Upper lobe of left lung (tissue), 6 donors: ENCODE data around the gene SMIM44. TPM values are rescaled to one million over a fixed set of nuclear protein-coding genes. Genes with fewer than 3 reads are reported as not detected.
A peak's percentile ranks its signal among the peaks of the same experiment; 100 is the strongest.

Experiments
- ATAC-seq, 2 donors: fragments of 200-7000 bp; cut with Tn5 transposase; one replicate each; pipeline ENCODE4 v1.9.1; 2022; ENCODE audit warnings: mild to moderate bottlenecking in 2 of 2, moderate library complexity in 2 of 2; ENCODE audit not compliant: low FRiP score in 2 of 2
- DNase-seq, 2 donors: peaks; one replicate each; pipeline ENCODE4 v3.0.0-alpha.2; 2019 to 2020
- H3K27ac ChIP-seq, 4 donors: fragments of 200-600 bp; sonication (generic); one replicate each; pipeline ENCODE4 v1.5.1; 2016 to 2019
- H3K27me3 ChIP-seq, 4 donors: fragments of 200-600 bp; sonication (generic); one replicate each; pipeline ENCODE4 v1.5.1; 2017 to 2019
- H3K36me3 ChIP-seq, 4 donors: fragments of 200-600 bp; sonication (generic); one replicate each; pipeline ENCODE4 v1.5.1; 2016 to 2019
- H3K4me1 ChIP-seq, 4 donors: fragments of 200-600 bp; sonication (generic); one replicate each; pipeline ENCODE4 v1.5.1; 2018 to 2019
- H3K4me3 ChIP-seq, 4 donors: fragments of 200-600 bp; sonication (generic); one replicate each; pipeline ENCODE4 v1.5.1; 2017 to 2019; ENCODE audit warnings: mild to moderate bottlenecking in 2 of 4, moderate library complexity in 1 of 4
- H3K9me3 ChIP-seq, 4 donors: fragments of 200-600 bp; sonication (generic); one replicate each; pipeline ENCODE4 v1.5.1; 2018 to 2019
- EP300 ChIP-seq, 4 donors: sonication (generic); formaldehyde crosslinking; IDR thresholded peaks; one replicate each; pipeline ENCODE4 v1.5.1; 2017; ENCODE audit warnings: antibody characterized with exemption in 4 of 4, control low read depth in 2 of 4
- POLR2A ChIP-seq, 4 donors: fragments of 450-650 bp; IDR thresholded peaks; one replicate each; pipeline ENCODE4 v1.5.1; 2016 to 2017; ENCODE audit warnings: antibody characterized with exemption in 4 of 4, mild to moderate bottlenecking in 2 of 4
- POLR2AphosphoS5 ChIP-seq, 2 donors: sonication (generic); formaldehyde crosslinking; IDR thresholded peaks; one replicate each; pipeline ENCODE4 v1.5.1; 2017; ENCODE audit warnings: antibody characterized with exemption in 2 of 2
- WGBS, 2 donors: methylation state at CpG; one replicate each; pipeline ENCODE4 v1.1.5; 2017 to 2018; 5-methylcytosine and 5-hydroxymethylcytosine counted together
- total RNA-seq, 6 donors: library from RNA; depleted of rRNA in 4 of 6; stranded (reverse); fragments of >200 nt in 4 of 6; gene quantifications; one replicate each; pipeline versions ENCODE4 v1.1.0 to v1.2.1, GENCODE V29; 2016 to 2021
- TF ChIP-seq, protein P1 (sequence below), 6 experiments: fragments of 450-650 bp in 4 of 6; fragments of 200-600 bp in 2 of 6; sonication (generic) in 2 of 6; IDR thresholded peaks; one replicate each; pipeline ENCODE4 v1.5.1; 2016 to 2019; ENCODE audit warnings: antibody characterized with exemption in 6 of 6
- donor health status: DM: no; HTN: no; CAD: no; lungs with moderate emphysema.
- donor health status: DM: no; HTN: yes; CAD: no; lungs with severe emphysema.

The SMIM44 gene
- total RNA-seq, 6 donors from 2014 or later, result not detected

DNA sequence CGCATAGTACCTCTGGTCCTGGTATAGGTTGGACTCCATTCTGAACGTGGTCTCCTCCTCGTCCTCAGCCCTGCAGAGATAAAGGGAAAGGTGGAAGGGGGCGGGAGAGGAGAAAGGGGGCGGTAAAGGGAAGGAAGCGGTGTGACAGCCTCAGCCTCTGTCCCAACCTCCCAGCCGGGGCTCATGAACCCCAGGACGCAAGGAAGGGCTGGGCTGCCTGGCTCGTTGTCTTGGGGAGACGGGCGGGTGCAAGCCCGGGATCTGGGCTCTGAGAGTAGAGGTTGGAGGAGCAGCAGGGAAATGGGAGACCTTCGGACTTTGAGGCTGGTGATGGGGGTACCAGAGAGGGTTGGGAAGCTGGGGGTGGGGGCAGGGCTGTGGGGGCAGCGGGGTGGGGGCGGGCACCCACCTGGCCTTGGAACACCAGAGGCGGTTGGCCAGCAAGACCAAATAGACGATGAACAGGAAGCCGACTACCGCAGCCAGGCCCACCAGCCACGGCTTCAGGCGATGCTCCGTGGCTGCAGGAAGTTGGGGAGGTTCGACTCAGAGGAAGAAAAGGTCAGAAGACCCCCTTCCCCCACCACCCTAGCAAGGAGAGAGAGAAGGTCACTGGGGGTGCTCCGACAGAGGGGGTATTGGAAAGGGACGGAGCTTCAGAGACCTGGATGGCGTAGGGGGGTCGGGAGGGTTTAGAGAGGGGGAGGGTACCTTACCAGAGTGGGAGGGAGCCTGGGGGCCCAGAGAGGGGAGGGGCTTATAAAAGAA is 4.6 kb downstream of the SMIM44 start:
- ATAC-seq, result no peak
- H3K4me1 ChIP-seq, result peaks cover 0 to 16% (median 0%) of the 10 kb centered on the region in 4 donors
- no peak for TF ChIP-seq POLR2AphosphoS5 (IDR thresholded peaks at IDR 0.05)
- no peak for TF ChIP-seq EP300 (IDR thresholded peaks at IDR 0.05)
- no peak for TF ChIP-seq POLR2A (IDR thresholded peaks at IDR 0.05)
- TF ChIP-seq, protein P1, sequence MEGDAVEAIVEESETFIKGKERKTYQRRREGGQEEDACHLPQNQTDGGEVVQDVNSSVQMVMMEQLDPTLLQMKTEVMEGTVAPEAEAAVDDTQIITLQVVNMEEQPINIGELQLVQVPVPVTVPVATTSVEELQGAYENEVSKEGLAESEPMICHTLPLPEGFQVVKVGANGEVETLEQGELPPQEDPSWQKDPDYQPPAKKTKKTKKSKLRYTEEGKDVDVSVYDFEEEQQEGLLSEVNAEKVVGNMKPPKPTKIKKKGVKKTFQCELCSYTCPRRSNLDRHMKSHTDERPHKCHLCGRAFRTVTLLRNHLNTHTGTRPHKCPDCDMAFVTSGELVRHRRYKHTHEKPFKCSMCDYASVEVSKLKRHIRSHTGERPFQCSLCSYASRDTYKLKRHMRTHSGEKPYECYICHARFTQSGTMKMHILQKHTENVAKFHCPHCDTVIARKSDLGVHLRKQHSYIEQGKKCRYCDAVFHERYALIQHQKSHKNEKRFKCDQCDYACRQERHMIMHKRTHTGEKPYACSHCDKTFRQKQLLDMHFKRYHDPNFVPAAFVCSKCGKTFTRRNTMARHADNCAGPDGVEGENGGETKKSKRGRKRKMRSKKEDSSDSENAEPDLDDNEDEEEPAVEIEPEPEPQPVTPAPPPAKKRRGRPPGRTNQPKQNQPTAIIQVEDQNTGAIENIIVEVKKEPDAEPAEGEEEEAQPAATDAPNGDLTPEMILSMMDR (IDR thresholded peaks at IDR 0.05), result no peak
- peak in 1 of 2 donors; percentile 51 for DNase-seq
- 10 to 25% methylated on average over 20 to 25 of the region's 27 CpGs for WGBS, 2 donors
- no peaks in the 10 kb centered on the region for H3K9me3 ChIP-seq
- H3K27me3 ChIP-seq, result peaks cover 0 to 29% (median 10%) of the 10 kb centered on the region in 4 donors
- H3K4me3 ChIP-seq, result peak overlapping the region in 1 of 4 donors; percentile 1
- no peak overlapping the region for H3K27ac ChIP-seq
- H3K36me3 ChIP-seq, result no peaks in the 10 kb centered on the region

DNA sequence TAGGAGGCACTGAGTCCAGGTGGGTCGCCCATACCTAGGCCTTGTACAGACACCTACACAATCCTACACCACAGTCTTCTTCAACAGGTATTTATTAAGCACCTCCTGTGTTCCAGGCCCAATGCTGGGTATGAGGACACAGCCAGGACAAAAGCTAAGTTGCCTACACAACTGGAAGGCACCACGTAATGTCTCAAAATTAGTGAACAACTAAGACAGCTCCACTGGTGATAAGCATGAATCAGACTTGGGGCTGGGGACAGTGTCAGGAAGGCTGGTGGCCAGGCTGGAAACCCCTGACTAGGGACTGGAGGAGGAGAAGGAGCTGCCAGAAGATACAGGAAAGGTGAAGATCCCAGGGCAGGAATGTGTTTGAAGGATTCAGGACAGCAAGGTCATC is 5.3 kb downstream of the SMIM44 start:
- no peak overlapping the region for H3K4me3 ChIP-seq
- 94 to 97% methylated on average over 2 of the region's 2 CpGs for WGBS, 2 donors
- H3K27me3 ChIP-seq, result peaks cover 0 to 26% (median 9%) of the 10 kb centered on the region in 4 donors
- ATAC-seq (no peak), DNase-seq (no peak)
- no peaks in the 10 kb centered on the region for H3K9me3 ChIP-seq
- no peak for TF ChIP-seq EP300 (IDR thresholded peaks at IDR 0.05)
- TF ChIP-seq, protein P1 (IDR thresholded peaks at IDR 0.05), result no peak
- H3K4me1 ChIP-seq, result peaks cover 0 to 16% (median 0%) of the 10 kb centered on the region in 4 donors
- no peak overlapping the region for H3K27ac ChIP-seq
- H3K36me3 ChIP-seq, result no peaks in the 10 kb centered on the region

DNA sequence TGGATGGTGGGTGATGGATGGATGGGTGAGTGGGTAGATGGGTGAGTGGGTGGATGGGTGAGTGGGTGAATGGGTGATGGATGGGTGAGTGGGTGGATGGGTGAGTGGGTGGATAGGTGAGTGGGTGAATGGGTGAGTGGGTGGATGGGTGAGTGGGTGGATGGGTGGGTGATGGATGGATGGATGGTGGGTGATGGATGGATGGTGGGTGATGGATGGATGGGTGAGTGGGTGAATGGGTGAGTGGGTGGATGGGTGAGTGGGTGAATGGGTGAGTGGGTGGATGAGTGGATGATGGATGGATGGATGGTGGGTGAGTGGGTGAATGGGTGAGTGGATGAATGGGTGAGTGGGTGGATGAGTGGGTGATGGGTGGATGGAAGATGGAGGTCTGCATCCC is 5.7 kb downstream of the SMIM44 start:
- no peak overlapping the region for H3K4me3 ChIP-seq
- H3K27me3 ChIP-seq, result peaks cover 0 to 22% (median 7%) of the 10 kb centered on the region in 4 donors
- no peak for DNase-seq
- H3K4me1 ChIP-seq, result peaks cover 0 to 19% (median 1%) of the 10 kb centered on the region in 4 donors
- ATAC-seq, result no peak
- H3K27ac ChIP-seq, result no peak overlapping the region
- no peaks in the 10 kb centered on the region for H3K36me3 ChIP-seq
- TF ChIP-seq POLR2A (IDR thresholded peaks at IDR 0.05), result no peak
- no peaks in the 10 kb centered on the region for H3K9me3 ChIP-seq

DNA sequence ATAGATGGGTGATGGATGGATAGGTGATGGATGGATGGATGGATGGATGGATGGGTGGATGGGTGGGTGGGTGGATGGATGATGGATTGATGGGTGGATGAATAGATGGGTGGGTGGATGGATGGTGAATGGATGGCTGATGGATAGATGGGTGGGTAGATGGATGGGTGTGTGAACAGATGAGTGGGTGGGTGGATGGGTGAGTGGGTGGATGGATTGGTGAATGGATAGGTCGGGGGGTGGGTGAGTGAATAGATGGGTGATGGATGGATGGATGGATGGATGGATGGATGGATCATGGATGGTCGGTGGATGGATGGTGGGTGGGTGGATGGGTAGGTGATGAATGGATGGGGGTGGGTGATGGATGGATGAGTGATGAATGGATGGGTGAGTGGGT is 6.4 kb downstream of the SMIM44 start:
- H3K4me1 ChIP-seq, result peaks cover 0 to 26% (median 6%) of the 10 kb centered on the region in 4 donors

DNA sequence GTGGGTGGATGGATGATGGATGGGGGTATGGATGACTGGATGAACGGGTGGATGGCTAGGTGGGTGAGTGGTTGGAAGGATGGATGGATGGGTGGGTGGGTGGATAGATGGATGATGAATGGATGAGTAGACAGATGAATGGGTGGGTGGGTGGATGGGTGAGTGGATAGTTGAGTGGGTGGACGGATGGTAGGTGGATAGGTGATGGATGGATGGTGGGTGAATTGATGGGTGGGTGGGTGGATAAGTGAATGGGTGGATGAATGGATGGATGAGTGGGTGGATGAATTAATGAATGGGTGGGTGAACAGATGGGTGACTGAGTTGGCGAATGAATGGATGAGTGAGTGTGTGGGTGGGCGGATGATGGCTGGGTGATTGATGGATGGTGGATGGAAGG is 7.8 kb downstream of the SMIM44 start:
- 78 to 83% methylated on average over 4 of the region's 4 CpGs for WGBS, 2 donors
- H3K27me3 ChIP-seq, result peaks cover 0 to 6% (median 3%) of the 10 kb centered on the region in 4 donors
- TF ChIP-seq POLR2AphosphoS5 (IDR thresholded peaks at IDR 0.05), result no peak
- TF ChIP-seq POLR2A (IDR thresholded peaks at IDR 0.05), result no peak
- H3K27ac ChIP-seq, result no peak overlapping the region
- H3K4me3 ChIP-seq, result no peak overlapping the region
- H3K9me3 ChIP-seq, result no peaks in the 10 kb centered on the region
- peaks cover 0 to 23% (median 7%) of the 10 kb centered on the region in 4 donors for H3K4me1 ChIP-seq
- DNase-seq (no peak), ATAC-seq (no peak)
- H3K36me3 ChIP-seq, result no peaks in the 10 kb centered on the region

More for the DNA sequence above, 6.4 kb downstream of the SMIM44 start:
- Histone ChIP-seq H3K4me3 (no peak overlapping the region), H3K36me3 (no peaks in the 10 kb centered on the region), H3K27me3 (peaks cover 0 to 17% (median 7%) of the 10 kb centered on the region in 4 donors), H3K27ac (no peak overlapping the region), H3K9me3 (no peaks in the 10 kb centered on the region)
- ATAC-seq, result no peak
- TF ChIP-seq POLR2AphosphoS5 (IDR thresholded peaks at IDR 0.05) (no peak), POLR2A (IDR thresholded peaks at IDR 0.05) (no peak)
- TF ChIP-seq, protein P1 (IDR thresholded peaks at IDR 0.05), result no peak
- WGBS, 2 donors, result 82 to 97% methylated on average over 2 of the region's 2 CpGs
- no peak for DNase-seq

DNA sequence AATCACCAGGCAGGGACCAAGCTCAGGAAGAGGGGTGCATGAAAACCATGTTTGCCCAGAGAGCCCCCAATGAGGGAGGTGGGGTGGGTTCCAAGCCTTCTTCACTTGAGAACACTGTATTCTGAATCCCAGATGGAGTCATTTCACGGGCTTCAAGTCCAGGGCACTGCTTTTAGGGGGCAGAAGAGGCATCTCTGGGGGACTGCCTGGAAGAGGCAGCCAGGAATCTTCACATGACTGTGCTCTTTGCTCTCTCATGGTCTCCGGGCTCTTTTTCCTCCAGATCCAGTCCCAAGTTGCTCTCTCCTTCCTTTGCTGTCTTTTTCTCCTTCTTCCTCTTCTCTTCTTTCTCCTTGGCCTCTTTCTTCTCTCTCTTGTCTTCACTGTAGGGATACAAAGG is 8.6 kb downstream of the SMIM44 start:
- no peak for TF ChIP-seq POLR2AphosphoS5 (IDR thresholded peaks at IDR 0.05)
- TF ChIP-seq, protein P1 (IDR thresholded peaks at IDR 0.05), result no peak
- no peak for TF ChIP-seq POLR2A (IDR thresholded peaks at IDR 0.05)
- no peak for TF ChIP-seq EP300 (IDR thresholded peaks at IDR 0.05)
- DNase-seq (no peak), ATAC-seq (no peak)
- 66 to 71% methylated on average over 2 of the region's 2 CpGs for WGBS, 2 donors
- peaks cover 0 to 16% (median 7%) of the 10 kb centered on the region in 4 donors for H3K4me1 ChIP-seq
- no peaks in the 10 kb centered on the region for H3K9me3 ChIP-seq
- no peaks in the 10 kb centered on the region for H3K36me3 ChIP-seq
- H3K4me3 ChIP-seq, result no peak overlapping the region
- H3K27ac ChIP-seq, result no peak overlapping the region
- H3K27me3 ChIP-seq, result peaks cover 0 to 3% (median 0%) of the 10 kb centered on the region in 4 donors
